ENCODE data around the gene C16orf78.
"Not testable (repeated sequence)": the region's sequence is repeated elsewhere in the genome, so short reads cannot be mapped to it uniquely, and the experiment has no call there.

The C16orf78 gene

GRCh38 chr16:49349446-49350168 is 24.0 kb upstream of the C16orf78 start:
- DNase-seq, result no peak
- ATAC-seq, result no peak

DNA sequence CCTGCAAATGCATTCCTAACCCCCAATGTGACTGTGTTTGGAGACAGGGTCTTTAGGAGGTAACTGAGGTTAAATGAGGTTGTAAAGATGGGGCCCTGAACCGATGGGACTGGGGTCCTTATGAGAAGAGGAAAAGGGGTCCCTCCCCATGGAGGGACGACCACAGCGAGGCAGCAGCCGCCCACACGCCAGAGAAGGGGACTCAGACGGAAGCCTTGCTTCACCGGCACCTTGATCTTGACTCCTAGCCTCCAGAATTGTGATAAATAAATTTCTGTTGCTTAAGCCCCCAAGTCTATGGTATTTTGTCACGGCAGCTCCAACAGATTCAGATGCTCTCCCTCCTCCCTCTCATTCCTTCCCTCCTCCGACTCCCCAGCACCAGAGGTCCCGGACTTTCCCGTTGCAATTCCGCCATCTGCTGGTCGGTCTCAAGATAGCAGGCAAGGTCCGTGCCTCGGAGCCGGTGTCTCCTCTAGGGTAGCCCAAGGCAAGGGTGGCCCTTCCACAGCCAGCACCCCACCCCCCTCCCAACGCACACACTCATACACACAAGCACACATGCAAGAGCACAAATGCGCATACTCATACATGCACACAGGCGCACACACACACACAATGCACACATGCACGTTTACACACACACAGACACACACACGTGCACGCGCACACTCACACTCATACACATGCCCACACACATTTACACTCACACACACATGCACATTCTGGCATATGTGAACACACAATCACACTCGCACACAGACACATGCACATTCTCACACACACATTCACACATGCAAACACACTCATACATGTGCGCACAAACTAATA is 23.1 kb upstream of the C16orf78 start:
- ATAC-seq (no peak), DNase-seq (peak; percentile 68)

- ATAC-seq (no peak), DNase-seq (no peak)
These were observed 22.5 kb upstream of the C16orf78 start for GRCh38 chr16:49351096-49351487.

- ATAC-seq, result no peak
- DNase-seq, result no peak
These were observed 20.7 kb upstream of the C16orf78 start for GRCh38 chr16:49352892-49353291.

- DNase-seq, result no peak
- no peak for ATAC-seq
These were observed 19.9 kb upstream of the C16orf78 start for GRCh38 chr16:49353680-49354079.

DNA sequence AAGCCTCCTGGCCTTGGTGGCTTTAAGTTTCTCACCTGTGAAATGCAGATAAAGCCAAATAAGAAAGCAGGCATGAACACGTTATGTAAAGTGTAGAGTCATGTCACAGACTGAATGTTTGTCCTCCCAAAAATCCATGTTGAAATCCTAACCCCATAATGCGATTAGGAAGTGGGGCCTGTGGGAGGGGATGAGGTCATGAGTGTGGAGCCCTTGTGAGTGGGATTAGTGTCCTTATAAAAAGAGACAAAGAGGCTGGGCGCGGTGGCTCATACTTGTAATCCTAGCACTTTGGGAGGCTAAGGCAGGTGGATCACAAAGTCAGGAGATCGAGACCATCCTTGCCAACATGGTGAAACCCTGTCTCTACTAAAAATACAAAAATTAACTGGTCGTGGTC is 19.5 kb upstream of the C16orf78 start:
- ATAC-seq (no peak), DNase-seq (no peak)

DNA sequence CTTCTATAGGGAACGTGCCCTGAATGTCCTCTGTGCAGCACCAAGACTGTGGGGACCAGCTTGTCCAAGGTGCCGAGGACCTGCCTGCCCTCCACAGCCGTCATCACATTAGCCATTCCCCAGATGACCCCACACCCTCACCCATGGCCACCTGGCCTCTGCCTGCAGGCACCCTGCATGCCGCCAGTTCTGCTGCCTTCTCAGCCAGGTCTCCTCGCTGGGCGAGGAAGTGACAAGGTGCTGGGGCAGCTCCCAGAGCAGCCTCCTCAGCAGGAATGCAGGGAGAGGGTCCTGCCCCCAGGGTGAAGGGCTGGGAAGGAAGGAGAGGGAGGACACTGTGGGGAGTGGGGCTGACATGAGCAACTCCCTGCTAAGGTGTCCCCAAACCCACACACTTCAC is 18.6 kb upstream of the C16orf78 start:
- ATAC-seq (peak; percentile 12), DNase-seq (no peak)

DNA sequence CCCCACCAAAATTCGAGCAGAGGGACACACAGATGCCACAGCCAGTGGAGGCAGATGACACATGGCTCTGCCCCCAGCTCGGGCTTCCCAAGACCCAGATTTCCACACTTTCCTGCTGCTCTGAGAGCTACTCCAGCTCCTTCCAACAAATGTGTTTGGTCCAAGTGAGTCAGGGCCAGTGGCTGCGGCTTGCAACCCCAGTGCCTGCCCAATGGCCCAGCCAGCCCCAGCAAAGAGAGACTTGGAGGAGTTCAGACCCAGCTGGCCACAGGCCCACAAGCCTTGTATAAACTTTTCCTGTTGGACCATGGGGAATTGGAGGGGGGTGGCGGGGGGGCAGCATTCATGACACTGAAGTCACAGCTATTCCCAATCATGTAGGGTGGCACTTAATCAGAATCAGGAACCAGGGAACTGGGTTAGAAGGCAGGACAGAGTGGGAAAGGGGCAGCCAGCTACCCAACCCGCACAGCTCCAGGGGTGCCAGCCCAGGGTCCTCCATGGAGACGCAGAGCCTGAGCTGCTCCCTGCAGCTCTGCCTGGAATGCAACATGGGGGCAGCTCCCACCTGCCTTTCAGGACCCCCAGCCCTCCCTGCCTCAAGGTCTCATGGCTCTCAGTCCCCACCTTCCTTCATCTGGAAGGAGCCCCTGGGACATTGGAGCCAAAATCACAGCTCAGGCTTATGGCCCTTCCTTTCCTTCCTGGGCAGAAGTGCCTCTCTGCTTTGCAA is 17.5 kb upstream of the C16orf78 start:
- ATAC-seq (no peak), DNase-seq (no peak)

GRCh38 chr16:49356728-49357488 is 16.7 kb upstream of the C16orf78 start:
- no peak for DNase-seq
- ATAC-seq, result no peak

GRCh38 chr16:49359591-49359990 is 14.0 kb upstream of the C16orf78 start:
- DNase-seq, result no peak
- no peak for ATAC-seq

- not testable (repeated sequence) for ATAC-seq, DNase-seq
These were observed 11.9 kb upstream of the C16orf78 start for GRCh38 chr16:49361731-49362130.

DNA sequence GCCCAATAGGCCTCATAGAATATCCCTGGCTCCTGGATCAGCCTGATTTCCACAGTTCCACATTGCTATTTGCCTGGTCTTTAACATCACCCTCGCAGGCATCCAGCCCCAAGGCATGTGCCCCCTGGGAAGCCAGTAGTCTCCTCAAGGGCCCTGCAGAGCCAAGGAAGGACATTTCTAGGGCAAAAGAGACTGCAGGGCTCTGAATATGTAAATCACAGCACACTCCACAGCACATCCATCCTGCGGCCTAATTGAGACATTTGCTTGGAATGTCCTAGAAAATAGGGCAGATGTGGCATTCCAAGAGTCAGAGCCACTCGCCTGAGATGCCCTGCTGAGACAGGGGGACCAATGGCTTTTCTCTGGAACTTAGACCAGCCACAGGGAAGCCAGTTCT is 11.4 kb upstream of the C16orf78 start:
- no peak for ATAC-seq
- no peak for DNase-seq

- DNase-seq (no peak), ATAC-seq (no peak)
These were observed 7.7 kb upstream of the C16orf78 start for GRCh38 chr16:49365711-49366509.

- no peak for ATAC-seq
- no peak for DNase-seq
These were observed 6.9 kb upstream of the C16orf78 start for GRCh38 chr16:49366669-49367068.

- no peak for ATAC-seq
- DNase-seq, result no peak
These were observed 3.7 kb upstream of the C16orf78 start for GRCh38 chr16:49369651-49370611.

GRCh38 chr16:49376206-49376605 is 2.6 kb downstream of the C16orf78 start:
- ATAC-seq (no peak), DNase-seq (no peak)

DNA sequence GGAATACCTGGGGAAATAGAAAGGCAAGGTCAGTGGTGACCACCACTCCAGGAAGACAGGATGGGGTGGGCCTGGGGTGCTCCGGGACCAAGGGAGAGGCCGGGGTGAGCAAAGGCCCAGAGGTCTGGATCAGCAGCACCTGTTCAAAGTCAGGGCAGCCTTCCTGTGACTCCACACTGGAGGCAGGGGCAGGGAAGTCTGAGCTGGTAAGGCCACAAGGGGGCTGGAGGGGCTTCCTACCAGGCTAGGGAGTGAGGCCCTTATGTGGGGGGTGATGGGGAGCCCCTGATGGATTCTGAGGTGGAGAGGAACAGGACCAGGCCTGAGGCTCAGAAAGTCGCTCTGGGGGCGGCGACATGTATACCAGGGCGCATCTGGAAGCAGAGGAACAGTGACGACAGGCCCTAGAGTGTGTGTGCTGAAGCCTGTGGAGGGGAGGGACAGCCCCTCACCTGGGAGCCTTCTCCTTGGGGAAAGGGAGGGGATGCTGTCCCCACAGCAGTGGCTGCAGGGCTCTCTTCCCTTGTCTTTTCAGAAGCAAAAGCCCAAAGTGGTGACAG is 3.7 kb downstream of the C16orf78 start:
- DNase-seq (no peak), ATAC-seq (no peak)

DNA sequence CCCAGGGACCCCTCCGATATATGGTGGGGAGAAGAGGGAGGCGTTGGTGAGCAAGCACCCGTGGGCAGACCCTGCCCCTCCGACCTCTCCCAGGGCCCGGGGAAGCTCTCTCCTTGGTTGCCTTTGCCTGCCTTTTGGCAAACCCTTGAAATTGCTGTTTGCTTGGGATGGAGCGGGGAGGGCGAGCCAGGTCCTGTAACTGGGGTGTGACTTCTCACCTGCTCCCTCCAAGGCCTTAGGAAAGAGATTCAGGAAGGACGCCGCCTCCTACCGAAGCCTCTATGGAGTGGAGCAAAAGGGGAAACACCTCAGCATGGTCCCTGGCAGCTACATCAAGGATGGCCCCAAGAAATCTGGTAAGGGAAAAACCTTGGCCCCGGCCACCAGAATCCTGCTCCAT is 4.6 kb downstream of the C16orf78 start:
- no peak for ATAC-seq
- DNase-seq, result no peak

DNA sequence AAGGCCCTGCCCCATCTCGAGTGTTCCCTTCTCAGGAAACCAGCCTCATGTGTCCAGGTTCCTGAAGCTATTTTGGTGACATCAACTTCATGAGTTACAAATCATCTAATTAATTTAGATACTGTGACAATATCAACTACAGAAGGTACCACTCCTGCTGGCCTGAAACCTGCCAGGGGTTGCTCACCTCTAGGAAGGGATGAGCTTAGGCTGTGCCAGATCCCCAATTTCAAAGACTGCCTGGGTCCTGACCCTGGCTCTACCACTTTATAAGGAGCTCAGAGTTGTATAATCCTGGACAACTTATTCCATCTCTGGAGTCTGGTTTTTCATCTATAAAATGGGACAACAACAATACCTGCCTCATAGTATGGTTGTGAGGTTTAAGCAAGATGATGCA is 5.2 kb downstream of the C16orf78 start:
- ATAC-seq, result no peak
- DNase-seq, result no peak

DNA sequence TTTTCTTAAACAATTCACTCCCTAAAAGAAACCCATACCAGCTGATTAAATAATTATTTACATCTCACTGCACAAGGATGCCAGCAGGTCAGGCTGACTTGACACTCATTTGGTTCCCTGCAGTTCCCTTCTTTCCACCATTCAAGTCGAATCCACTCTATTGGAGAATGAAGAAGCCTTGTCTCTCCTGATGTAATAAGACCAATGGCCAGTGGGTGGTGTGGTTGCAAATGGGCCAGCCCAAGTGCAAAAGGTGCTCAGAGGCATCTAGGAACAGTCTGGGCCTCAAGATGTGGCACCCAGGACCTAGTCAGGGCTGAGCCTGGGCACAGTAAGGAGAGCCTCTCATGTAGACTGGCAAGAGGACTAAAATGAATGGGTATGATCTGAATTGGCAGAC is 9.3 kb downstream of the C16orf78 start:
- DNase-seq, result no peak

More for the DNA sequence above, 9.3 kb downstream of the C16orf78 start:
- no peak for ATAC-seq

All from stimulated activated naive CD8-positive, alpha-beta T cell treated with anti-CD3 and anti-CD28 coated beads, Interleukin-15, Interleukin-2, amounts not matched to agents 100 U/mL and 50 U/mL, for 24 hours (primary cell).